Psoas muscle (tissue), 8 donors: ENCODE measurements around the gene SRPK2. TPM values are rescaled to one million over a fixed set of nuclear protein-coding genes. Genes with fewer than 3 reads are reported as not detected.

Experiments
- ATAC-seq, 4 donors: fragments of 200-7000 bp; cut with Tn5 transposase; one replicate each; pipeline ENCODE4 v1.9.1; 2020; ENCODE audit warnings: moderate library complexity in 3 of 4, mild to moderate bottlenecking in 2 of 4
- DNase-seq, 2 donors: peaks; one replicate each; pipeline ENCODE4 v3.0.0-alpha.2; 2020
- H3K27ac ChIP-seq: fragments of 200-600 bp; one replicate; pipeline ENCODE4 v1.8.0; 2022
- H3K27me3 ChIP-seq, 3 donors: fragments of 200-600 bp in 1 of 3; one replicate each; pipeline versions ENCODE4 v1.6.1 to v1.8.0; 2013 to 2022; ENCODE audit warnings: low read length in 2 of 3, mild to moderate bottlenecking in 2 of 3, moderate library complexity in 1 of 3; ENCODE audit not compliant: insufficient read depth in 3 of 3
- H3K36me3 ChIP-seq, 2 donors: fragments of 200-600 bp in 1 of 2; one replicate each; pipeline versions ENCODE4 v1.6.1 to v1.8.0; 2013 to 2022; ENCODE audit warnings: low read depth in 1 of 2, mild to moderate bottlenecking in 1 of 2, moderate library complexity in 1 of 2; ENCODE audit not compliant: insufficient read depth in 1 of 2
- H3K4me1 ChIP-seq: fragments of 200-600 bp; one replicate; pipeline ENCODE4 v1.8.0; 2022
- H3K4me3 ChIP-seq: fragments of 200-600 bp; one replicate; pipeline ENCODE4 v1.8.0; 2022; ENCODE audit warnings: mild to moderate bottlenecking
- H3K9me3 ChIP-seq: fragments of 200-600 bp; one replicate; pipeline ENCODE4 v1.8.0; 2022
- WGBS, 3 donors: extraction: QIAGEN DNeasy Blood & Tissue Kit; methylation state at CpG; one replicate each; pipeline versions ENCODE4 v1.1.6 to v1.1.7; 2013; 5-methylcytosine and 5-hydroxymethylcytosine counted together
- intact Hi-C, 2 donors: fragments of 100-400 bp; cut with DNase I; formaldehyde crosslinking; loops; one replicate each; pipeline versions ENCODE4 v1.11.0 to v1.14.2; 2022
- polyA plus RNA-seq, 3 donors: library from polyadenylated mRNA; stranded (reverse); fragments of 200-250 nt; gene quantifications; one replicate each; pipeline ENCODE4 v1.2.3, GENCODE V29; 2013
- total RNA-seq, 4 donors: library from RNA; stranded (reverse); fragmentation: NEBNext Ultra II Directional in 2 of 4; extraction: Animal tissue kit (Norgen Biotek cat#: 25700) in 2 of 4; gene quantifications; one replicate each; pipeline versions ENCODE4 v1.2.1 to v1.2.4, GENCODE V29; 2021 to 2023
- TF ChIP-seq, protein P1 (sequence below): fragments of 200-600 bp; IDR thresholded peaks from one replicate; pipeline ENCODE4 v1.8.0; 2022; ENCODE audit warnings: antibody characterized with exemption
- donor health status: healthy with polysubstance abuse.
- donor health status: DM: no; HTN: no; CAD: no; lungs with moderate emphysema.
- donor health status: Bipolar disorder and iron deficiency.
- donor health status: healthy.
- donor health status: DM: yes; HTN: yes; CAD: no.
- donor health status: DM: no; HTN: no; CAD: no.
- donor health status: DM: no; HTN: no; CAD: no.
- donor health status: DM: yes; HTN: yes; CAD: no.

The SRPK2 gene
- total and polyA plus RNA-seq, 7 donors = 12.7 to 51.3 (median 33.2) TPM

DNA sequence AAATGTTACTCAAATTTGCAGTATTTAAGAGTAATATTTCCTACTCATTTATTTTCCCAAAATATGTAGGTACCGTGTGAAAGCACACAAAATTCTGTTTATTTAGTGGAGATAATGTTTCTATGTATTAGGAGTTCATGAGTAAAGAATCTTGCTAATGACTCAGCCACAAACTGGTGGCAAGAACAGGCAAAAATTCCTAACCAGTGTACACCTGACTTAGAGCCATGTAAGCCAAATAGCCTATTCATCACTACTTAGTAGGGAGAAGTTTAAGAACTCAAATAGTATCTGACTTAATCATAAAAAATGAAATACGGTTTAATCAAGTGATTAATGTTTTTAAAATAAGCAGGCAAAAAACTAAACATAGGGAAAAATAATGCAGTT, 169.0 kb downstream of the SRPK2 start:
- intact Hi-C loops = loop anchor here in 1 of 2 donors (5.0 kb wide), 1 partner anchor 53 kb away; no protein-coding TSS in a partner anchor
- peaks cover 45% of the 10 kb centered on the region for H3K4me1 ChIP-seq

DNA sequence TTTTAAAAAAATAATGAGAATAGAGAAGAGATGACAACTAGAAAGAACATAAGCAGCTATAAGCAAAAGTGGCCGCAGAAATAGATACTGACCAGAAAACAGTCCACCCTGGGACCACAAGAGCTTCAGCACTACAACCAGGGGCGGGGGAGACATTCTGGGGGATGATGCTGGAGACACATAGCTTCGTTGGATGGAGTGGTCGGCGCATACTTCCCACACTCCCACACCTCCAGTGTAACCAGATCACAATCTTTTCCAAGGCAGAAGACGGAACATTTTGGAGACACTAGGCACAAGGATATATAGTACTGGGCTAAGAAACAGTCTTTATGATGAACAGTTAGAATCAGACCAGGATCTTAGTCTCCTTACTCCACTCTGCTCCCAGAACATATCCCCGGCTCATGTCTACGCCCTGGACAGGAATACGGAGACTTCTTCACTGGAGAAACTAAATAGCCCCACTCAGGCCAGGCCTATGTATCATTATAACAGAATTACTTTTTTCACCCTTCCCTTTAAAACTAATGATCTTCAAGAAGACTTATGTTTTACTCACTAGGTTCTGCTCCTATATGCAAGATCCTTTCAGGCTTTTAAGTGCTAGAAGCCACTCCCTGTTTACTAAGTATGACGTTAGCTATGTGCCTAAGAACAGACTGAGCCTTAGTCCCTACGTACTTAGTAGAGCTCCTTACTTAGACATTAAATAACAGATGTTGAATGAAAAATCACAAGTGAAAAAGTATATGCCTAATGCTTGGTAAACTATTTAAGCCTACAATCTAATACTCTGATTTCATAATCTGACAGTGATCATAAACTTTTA, 169.6 kb downstream of the SRPK2 start:
- ATAC-seq = peak in 3 of 4 donors; percentile 55 to 63 (median 62)
- H3K27me3 ChIP-seq = no peaks in the 10 kb centered on the region
- H3K4me1 ChIP-seq = peaks cover 44% of the 10 kb centered on the region
- intact Hi-C loops = loop anchor here in 1 of 2 donors (5.0 kb wide), 1 partner anchor 53 kb away; no protein-coding TSS in a partner anchor
- TF ChIP-seq, protein P1, sequence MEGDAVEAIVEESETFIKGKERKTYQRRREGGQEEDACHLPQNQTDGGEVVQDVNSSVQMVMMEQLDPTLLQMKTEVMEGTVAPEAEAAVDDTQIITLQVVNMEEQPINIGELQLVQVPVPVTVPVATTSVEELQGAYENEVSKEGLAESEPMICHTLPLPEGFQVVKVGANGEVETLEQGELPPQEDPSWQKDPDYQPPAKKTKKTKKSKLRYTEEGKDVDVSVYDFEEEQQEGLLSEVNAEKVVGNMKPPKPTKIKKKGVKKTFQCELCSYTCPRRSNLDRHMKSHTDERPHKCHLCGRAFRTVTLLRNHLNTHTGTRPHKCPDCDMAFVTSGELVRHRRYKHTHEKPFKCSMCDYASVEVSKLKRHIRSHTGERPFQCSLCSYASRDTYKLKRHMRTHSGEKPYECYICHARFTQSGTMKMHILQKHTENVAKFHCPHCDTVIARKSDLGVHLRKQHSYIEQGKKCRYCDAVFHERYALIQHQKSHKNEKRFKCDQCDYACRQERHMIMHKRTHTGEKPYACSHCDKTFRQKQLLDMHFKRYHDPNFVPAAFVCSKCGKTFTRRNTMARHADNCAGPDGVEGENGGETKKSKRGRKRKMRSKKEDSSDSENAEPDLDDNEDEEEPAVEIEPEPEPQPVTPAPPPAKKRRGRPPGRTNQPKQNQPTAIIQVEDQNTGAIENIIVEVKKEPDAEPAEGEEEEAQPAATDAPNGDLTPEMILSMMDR = no peak
- peak overlapping the region; percentile 47 for H3K27ac ChIP-seq
- no peak overlapping the region for H3K4me3 ChIP-seq
- 87 to 94% (median 90%) methylated on average over 11 of the region's 11 CpGs for WGBS, 3 donors
- H3K9me3 ChIP-seq = no peaks in the 10 kb centered on the region
- DNase-seq = no peak
- H3K36me3 ChIP-seq = no peaks in the 10 kb centered on the region

More for the DNA sequence above, 169.0 kb downstream of the SRPK2 start:
- ATAC-seq (peak; percentile 71 to 84 (median 80)), DNase-seq (no peak)
- H3K36me3 ChIP-seq = no peaks in the 10 kb centered on the region
- 71 to 86% (median 74%) methylated on average over 2 of the region's 2 CpGs for WGBS, 3 donors
- H3K27ac ChIP-seq = peak overlapping the region; percentile 47
- no peaks in the 10 kb centered on the region for H3K9me3 ChIP-seq
- TF ChIP-seq, protein P1 = no peak
- H3K4me3 ChIP-seq = no peak overlapping the region
- no peaks in the 10 kb centered on the region for H3K27me3 ChIP-seq

DNA sequence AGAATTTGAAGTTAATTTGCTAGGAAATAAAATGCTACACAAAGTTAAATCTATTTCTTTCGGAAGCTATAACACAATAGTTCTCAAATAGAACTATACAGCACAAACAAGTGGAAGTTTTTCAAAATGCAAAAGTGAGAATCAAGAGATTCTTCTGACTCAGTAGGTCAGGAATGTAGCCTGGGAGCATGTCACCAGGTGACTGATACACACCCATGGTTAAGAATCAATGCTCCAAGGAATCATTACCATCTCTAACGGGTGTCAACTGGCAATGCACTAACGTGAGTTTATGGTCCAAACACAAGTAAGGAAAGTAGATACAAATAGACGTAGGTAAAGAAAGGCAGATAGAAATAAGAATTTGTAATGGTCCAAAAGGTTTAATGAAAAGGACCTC, 170.5 kb downstream of the SRPK2 start:
- peaks cover 40% of the 10 kb centered on the region for H3K4me1 ChIP-seq
- no peak for DNase-seq
- H3K4me3 ChIP-seq = no peak overlapping the region
- intact Hi-C loops = loop anchor here in 1 of 2 donors (5.0 kb wide), 1 partner anchor 54 kb away; no protein-coding TSS in a partner anchor
- WGBS, 3 donors = 78 to 88% (median 80%) methylated on average over 4 of the region's 4 CpGs
- no peaks in the 10 kb centered on the region for H3K9me3 ChIP-seq
- TF ChIP-seq, protein P1 = no peak
- no peak for ATAC-seq
- H3K27me3 ChIP-seq = no peaks in the 10 kb centered on the region
- H3K36me3 ChIP-seq = no peaks in the 10 kb centered on the region
- no peak overlapping the region for H3K27ac ChIP-seq

DNA sequence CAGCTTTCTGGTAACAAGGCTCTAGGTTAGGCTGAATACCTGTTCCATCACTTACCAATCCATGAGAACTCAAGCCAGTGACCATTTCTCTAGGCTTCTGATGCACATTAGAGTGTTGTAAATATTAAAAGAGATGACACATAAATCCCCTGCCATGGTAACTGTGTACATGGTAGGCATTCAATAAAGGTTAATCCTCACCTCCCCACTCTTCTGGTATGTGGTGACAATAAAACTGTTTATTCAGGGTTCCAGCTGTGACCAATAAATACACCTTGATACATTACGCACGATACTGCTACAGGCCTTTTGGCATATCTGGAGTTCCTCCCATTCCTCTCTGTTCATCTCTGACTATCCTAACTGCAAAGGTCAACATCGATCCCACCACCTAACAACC, 171.9 kb downstream of the SRPK2 start:
- Histone ChIP-seq H3K4me1 (peaks cover 27% of the 10 kb centered on the region), H3K4me3 (no peak overlapping the region), H3K36me3 (no peaks in the 10 kb centered on the region), H3K27ac (no peak overlapping the region), H3K27me3 (no peaks in the 10 kb centered on the region), H3K9me3 (no peaks in the 10 kb centered on the region)
- ATAC-seq (no peak), DNase-seq (no peak)
- intact Hi-C loops = loop anchor here in 1 of 2 donors (5.0 kb wide), 1 partner anchor 56 kb away; no protein-coding TSS in a partner anchor
- WGBS, 3 donors = 70 to 86% (median 76%) methylated on average over 3 of the region's 3 CpGs
- TF ChIP-seq, protein P1 = no peak
